ENCODE data around the gene ADGRA1.

Gene ADGRA1

GRCh38 chr10:133123050-133123745, 35.5 kb downstream of the ADGRA1 start (continued):
- no peak for TF ChIP-seq PRDM6 (tag by site-specific recombination; IDR thresholded peaks at IDR 0.05)

GRCh38 chr10:133123746-133124356, 36.1 kb downstream of the ADGRA1 start:
- ChIA-PET CTCF (interaction anchor here (0.6 to 3.4 kb wide), 8 partner anchors 10 to 1063 kb away, joined by 3 to 31 read pairs (median 7); partner anchors contain the start of gene CFAP46), POLR2A (no interaction called here)
- Histone ChIP-seq H3K4me3 (ENCODE audit: low read depth, low read length) (no peak overlapping the region), H3K9me3 (ENCODE audit: control insufficient read depth, insufficient read depth, low read depth, low read length) (no peaks in the 10 kb centered on the region), H3K36me3 (ENCODE audit: control insufficient read depth in 2 of 2, insufficient read depth in 1 of 2, low read length in 2 of 2) (no peaks in the 10 kb centered on the region), H3K4me1 (ENCODE audit: control insufficient read depth, insufficient read depth, low read length) (no peaks in the 10 kb centered on the region), H3K27ac (ENCODE audit: extremely low read depth, low read depth, low read length) (no peak overlapping the region)
- TF ChIP-seq ZNF146 (tag by site-specific recombination; IDR thresholded peaks at IDR 0.05) = no peak
- no peak for TF ChIP-seq ZFHX2 (tag by site-specific recombination; conservative IDR thresholded peaks at IDR 0.05)
- no peak for TF ChIP-seq MZF1 (tag by site-specific recombination; IDR thresholded peaks at IDR 0.05; ENCODE audit: borderline replicate concordance)
- TF ChIP-seq PRDM4 (tag by site-specific recombination; IDR thresholded peaks at IDR 0.05) = no peak
- TF ChIP-seq ZNF544 (tag by site-specific recombination; IDR thresholded peaks at IDR 0.05) = no peak
- no peak for TF ChIP-seq KLF1 (tag by site-specific recombination; IDR thresholded peaks at IDR 0.05)
- no peak for TF ChIP-seq ZNF623 (tag by site-specific recombination; IDR thresholded peaks at IDR 0.05)
- TF ChIP-seq ZNF548 (tag by site-specific recombination; IDR thresholded peaks at IDR 0.05) = no peak
- TF ChIP-seq KLF16 (tag by site-specific recombination; IDR thresholded peaks at IDR 0.05) = no peak
- TF ChIP-seq ZNF624 (tag by site-specific recombination; IDR thresholded peaks at IDR 0.05) = no peak

- Histone ChIP-seq H3K4me1 (ENCODE audit: control insufficient read depth, insufficient read depth, low read length) (no peaks in the 10 kb centered on the region), H3K36me3 (ENCODE audit: control insufficient read depth in 2 of 2, insufficient read depth in 1 of 2, low read length in 2 of 2) (no peaks in the 10 kb centered on the region), H3K27ac (ENCODE audit: extremely low read depth, low read depth, low read length) (no peak overlapping the region), H3K9me3 (ENCODE audit: control insufficient read depth, insufficient read depth, low read depth, low read length) (no peaks in the 10 kb centered on the region), H3K4me3 (ENCODE audit: low read depth, low read length) (no peak overlapping the region)
- POLR2A ChIA-PET = no interaction called here
- CTCF ChIA-PET = interaction anchor here (0.6 to 3.4 kb wide), 16 partner anchors 10 to 1064 kb away, joined by 3 to 31 read pairs (median 4); partner anchors contain the start of gene CFAP46
- TF ChIP-seq ZNF600 (tag by site-specific recombination; IDR thresholded peaks at IDR 0.05) = peak; percentile 28; the same call in 1 of the 2 replicates
- TF ChIP-seq PBX3 (CRISPR knock-in tag; IDR thresholded peaks at IDR 0.05) = peak; percentile 62; the same call in 1 of the 2 replicates
- TF ChIP-seq ZNF654 (tag by site-specific recombination; IDR thresholded peaks at IDR 0.05; ENCODE audit: low read depth) = peak; percentile 38
- TF ChIP-seq ZFP69B (tag by site-specific recombination; IDR thresholded peaks at IDR 0.05) = peak; percentile 75
- no peak for TF ChIP-seq ZNF664 (tag by site-specific recombination; IDR thresholded peaks at IDR 0.05)
- TF ChIP-seq ZNF692 (tag by site-specific recombination; IDR thresholded peaks at IDR 0.05) = peak; percentile 51
- TF ChIP-seq ZNF560 (tag by site-specific recombination; IDR thresholded peaks at IDR 0.05; ENCODE audit: borderline replicate concordance) = peak; percentile 74; the same call in 1 of the 2 replicates
- TF ChIP-seq CTCF (tag by site-specific recombination; IDR thresholded peaks at IDR 0.05) = peak; percentile 71
- peak; percentile 32 for TF ChIP-seq ZBTB26 (tag by site-specific recombination; optimal IDR thresholded peaks at IDR 0.05)
Observed at GRCh38 chr10:133124357-133125211, 36.9 kb downstream of the ADGRA1 start.
